A673 (cell line): ENCODE results near the gene SLC22A4. TPM values are rescaled to one million over a fixed set of nuclear protein-coding genes. Genes with fewer than 3 reads are reported as not detected.

Source experiments
- BruUV-seq: library from RNA; stranded (reverse); fragments of 400-500 nt; replicated peaks from 2 replicates; lab custom pipeline; 2021; lab: Mats Ljungman, UMichigan
- CTCF ChIA-PET: fragments of 300-600 bp; sonication (Branson Sonifier 250); formaldehyde crosslinking; loops from one replicate; lab custom pipeline; 2022; ENCODE audit warnings: antibody characterized with exemption; lab: Charles Lee
- POLR2A ChIA-PET: fragments of 300-600 bp; sonication (Branson Sonifier 250); formaldehyde crosslinking; loops from one replicate; lab custom pipeline; 2022; ENCODE audit warnings: antibody characterized with exemption; ENCODE audit not compliant: low non-redundant PET; lab: Charles Lee
- DNase-seq: peaks from one replicate; pipeline ENCODE4 v3.0.0-alpha.2; 2015; ENCODE audit warnings: low spot score
- H3K27ac ChIP-seq: fragments of 200-600 bp; sonication (generic); 2 replicates; pipeline ENCODE4 v1.5.1; 2016; ENCODE audit warnings: mixed run types, low read depth, mild to moderate bottlenecking, mixed read lengths, antibody characterized with exemption, low read length; ENCODE audit not compliant: poor library complexity, severe bottlenecking
- H3K27me3 ChIP-seq: fragments of 200-600 bp; sonication (generic); replicated peaks from 2 replicates; pipeline ENCODE4 v1.6.1; 2017; ENCODE audit warnings: mixed run types, low read depth, mild to moderate bottlenecking, mixed read lengths, antibody characterized with exemption, low read length; ENCODE audit not compliant: insufficient read depth, poor library complexity
- H3K36me3 ChIP-seq: fragments of 200-600 bp; sonication (generic); 2 replicates; pipeline ENCODE4 v1.6.1; 2016; ENCODE audit warnings: mixed run types, mild to moderate bottlenecking, mixed read lengths, antibody characterized with exemption, low read length; ENCODE audit not compliant: insufficient read depth, poor library complexity, severe bottlenecking
- H3K4me1 ChIP-seq: fragments of 200-600 bp; sonication (generic); 2 replicates; pipeline ENCODE4 v1.6.1; 2017; ENCODE audit warnings: mixed run types, mild to moderate bottlenecking, mixed read lengths, antibody characterized with exemption, low read length; ENCODE audit not compliant: insufficient read depth, poor library complexity, severe bottlenecking
- H3K4me3 ChIP-seq: fragments of 200-600 bp; sonication (generic); 2 replicates; pipeline ENCODE4 v1.5.1; 2016; ENCODE audit warnings: low read depth, mixed run types, mild to moderate bottlenecking, mixed read lengths, low read length; ENCODE audit not compliant: poor library complexity, severe bottlenecking
- H3K9me3 ChIP-seq: fragments of 200-600 bp; sonication (generic); 2 replicates; pipeline ENCODE4 v1.6.1; 2016; ENCODE audit warnings: mixed run types, low read depth, mild to moderate bottlenecking, mixed read lengths, antibody characterized with exemption, low read length; ENCODE audit not compliant: poor library complexity, severe bottlenecking
- CTCF ChIP-seq: fragments of 300-800, 200-600 bp; sonication (generic); conservative IDR thresholded peaks from 2 replicates; pipeline ENCODE4 v1.5.1; 2017; ENCODE audit warnings: low read depth, mild to moderate bottlenecking, antibody characterized with exemption, low read length, moderate library complexity, mixed read lengths
- EZH2 ChIP-seq: fragments of 200-600 bp; sonication (generic); IDR thresholded peaks from 2 replicates; pipeline ENCODE4 v1.6.1; 2017; ENCODE audit warnings: borderline replicate concordance, low read depth, mild to moderate bottlenecking, mixed read lengths, antibody characterized with exemption, low read length; ENCODE audit not compliant: poor library complexity, severe bottlenecking
- intact Hi-C: fragments of 100-400 bp; cut with micrococcal nuclease; formaldehyde crosslinking; loops from one replicate; pipeline ENCODE4 v1.10.0; 2022; ENCODE audit not compliant: unreplicated experiment
- total RNA-seq: library from RNA; stranded (reverse); gene quantifications from 2 replicates; pipeline ENCODE4 v1.2.3, GENCODE V29; 2021

The SLC22A4 gene
- total RNA-seq, 1 experiment from 2014 or later = 0.99 TPM

- ChIA-PET CTCF (no interaction called here), POLR2A (no interaction called here)
- H3K27ac ChIP-seq = no peak overlapping the region
- H3K27me3 ChIP-seq = no peaks in the 10 kb centered on the region
- no peaks in the 10 kb centered on the region for H3K9me3 ChIP-seq
- DNase-seq = no peak
- no peak overlapping the region for H3K4me3 ChIP-seq
- intact Hi-C loops = no loop called here
- no peaks in the 10 kb centered on the region for H3K4me1 ChIP-seq
- no peaks in the 10 kb centered on the region for H3K36me3 ChIP-seq
- TF ChIP-seq CTCF (no peak), EZH2 (no peak)
- no TSS peak for BruUV-seq
These were observed 97.1 kb downstream of the SLC22A4 start for GRCh38 chr5:132391247-132391646.

- no peaks in the 10 kb centered on the region for H3K27me3 ChIP-seq
- H3K9me3 ChIP-seq = no peaks in the 10 kb centered on the region
- intact Hi-C loops = no loop called here
- BruUV-seq = no TSS peak
- no peaks in the 10 kb centered on the region for H3K36me3 ChIP-seq
- H3K4me3 ChIP-seq = no peak overlapping the region
- ChIA-PET POLR2A (no interaction called here), CTCF (no interaction called here)
- DNase-seq = no peak
- no peaks in the 10 kb centered on the region for H3K4me1 ChIP-seq
- H3K27ac ChIP-seq = no peak overlapping the region
- TF ChIP-seq EZH2 (no peak), CTCF (no peak)
These were observed 97.7 kb downstream of the SLC22A4 start for GRCh38 chr5:132391870-132392269.

- ChIA-PET POLR2A (no interaction called here), CTCF (no interaction called here)
- DNase-seq = no peak
- Histone ChIP-seq H3K4me1 (no peaks in the 10 kb centered on the region), H3K9me3 (no peaks in the 10 kb centered on the region), H3K27ac (no peak overlapping the region), H3K36me3 (no peaks in the 10 kb centered on the region), H3K27me3 (peaks cover 3% of the 10 kb centered on the region), H3K4me3 (no peak overlapping the region)
- BruUV-seq = no TSS peak
- TF ChIP-seq EZH2 (no peak), CTCF (no peak)
- intact Hi-C loops = no loop called here
These were observed 98.2 kb downstream of the SLC22A4 start for GRCh38 chr5:132392411-132392810.
